Measurements from ENCODE around the gene TMPO.
"Not testable (repeated sequence)": the region's sequence is repeated elsewhere in the genome, so short reads cannot be mapped to it uniquely, and the experiment has no call there.

TMPO gene

GRCh38 chr12:98513379-98514322 is 1.7 kb upstream of the TMPO start:
- no peak for FAIRE-seq

GRCh38 chr12:98514982-98515286 is 456 bp upstream of the TMPO start:
- FAIRE-seq: no peak

- peak; percentile 89 for FAIRE-seq
Measured at GRCh38 chr12:98516111-98516873, 902 bp downstream of the TMPO start.

- no peak for FAIRE-seq
Measured at GRCh38 chr12:98519257-98519907, 4.0 kb downstream of the TMPO start.

GRCh38 chr12:98530068-98530467 is 14.7 kb downstream of the TMPO start:
- no peak for FAIRE-seq

- FAIRE-seq: no peak
Measured at GRCh38 chr12:98532687-98533304, 17.4 kb downstream of the TMPO start.

- no peak for FAIRE-seq
Measured at GRCh38 chr12:98533723-98534251, 18.4 kb downstream of the TMPO start.

GRCh38 chr12:98538031-98538430 is 22.6 kb downstream of the TMPO start:
- no peak for FAIRE-seq

GRCh38 chr12:98543701-98544100 is 28.3 kb downstream of the TMPO start:
- FAIRE-seq: no peak

GRCh38 chr12:98544751-98545150 is 29.4 kb downstream of the TMPO start:
- no peak for FAIRE-seq

- FAIRE-seq: no peak
Measured at GRCh38 chr12:98549371-98550110, 34.2 kb downstream of the TMPO start.

GRCh38 chr12:98551787-98552186 is 36.4 kb downstream of the TMPO start:
- FAIRE-seq: no peak

GRCh38 chr12:98558097-98558496 is 42.7 kb downstream of the TMPO start:
- not testable (repeated sequence) for FAIRE-seq

GRCh38 chr12:98559666-98560065 is 44.3 kb downstream of the TMPO start:
- FAIRE-seq: no peak

- no peak for FAIRE-seq
Measured at GRCh38 chr12:98561846-98562245, 46.5 kb downstream of the TMPO start.

- FAIRE-seq: no peak
Measured at GRCh38 chr12:98572010-98572409, 56.6 kb downstream of the TMPO start.

GRCh38 chr12:98574110-98574509 is 58.7 kb downstream of the TMPO start:
- FAIRE-seq: no peak

GRCh38 chr12:98575013-98575412 is 59.6 kb downstream of the TMPO start:
- FAIRE-seq: no peak

- not testable (repeated sequence) for FAIRE-seq
Measured at GRCh38 chr12:98576795-98577194, 61.4 kb downstream of the TMPO start.

GRCh38 chr12:98578392-98578791 is 63.0 kb downstream of the TMPO start:
- no peak for FAIRE-seq

GRCh38 chr12:98578821-98579220 is 63.4 kb downstream of the TMPO start:
- FAIRE-seq: no peak

GRCh38 chr12:98579347-98579746 is 64.0 kb downstream of the TMPO start:
- no peak for FAIRE-seq
